ENCODE data around the gene CCDC88C. TPM values are rescaled to one million over a fixed set of nuclear protein-coding genes. Genes with fewer than 3 reads are reported as not detected.

Gene CCDC88C
- total and polyA plus RNA-seq, 9 donors, result 2.0 to 17.7 (median 3.9) TPM

GRCh38 chr14:91295851-91296796, 121.5 kb downstream of the CCDC88C start:
- WGBS, 3 donors, result 92 to 94% (median 94%) methylated on average over 23 of the region's 23 CpGs
- Histone ChIP-seq H3K4me3 (no peak overlapping the region), H3K27me3 (no peaks in the 10 kb centered on the region), H3K4me1 (ENCODE audit: insufficient read depth) (no peaks in the 10 kb centered on the region), H3K27ac (no peak overlapping the region), H3K9me3 (no peaks in the 10 kb centered on the region), H3K36me3 (no peaks in the 10 kb centered on the region)
- intact Hi-C loops (cut with DNase I), result no loop called here
- TF ChIP-seq POLR2A (IDR thresholded peaks at IDR 0.05) (no peak), EP300 (IDR thresholded peaks at IDR 0.05) (no peak)
- TF ChIP-seq, protein P1, sequence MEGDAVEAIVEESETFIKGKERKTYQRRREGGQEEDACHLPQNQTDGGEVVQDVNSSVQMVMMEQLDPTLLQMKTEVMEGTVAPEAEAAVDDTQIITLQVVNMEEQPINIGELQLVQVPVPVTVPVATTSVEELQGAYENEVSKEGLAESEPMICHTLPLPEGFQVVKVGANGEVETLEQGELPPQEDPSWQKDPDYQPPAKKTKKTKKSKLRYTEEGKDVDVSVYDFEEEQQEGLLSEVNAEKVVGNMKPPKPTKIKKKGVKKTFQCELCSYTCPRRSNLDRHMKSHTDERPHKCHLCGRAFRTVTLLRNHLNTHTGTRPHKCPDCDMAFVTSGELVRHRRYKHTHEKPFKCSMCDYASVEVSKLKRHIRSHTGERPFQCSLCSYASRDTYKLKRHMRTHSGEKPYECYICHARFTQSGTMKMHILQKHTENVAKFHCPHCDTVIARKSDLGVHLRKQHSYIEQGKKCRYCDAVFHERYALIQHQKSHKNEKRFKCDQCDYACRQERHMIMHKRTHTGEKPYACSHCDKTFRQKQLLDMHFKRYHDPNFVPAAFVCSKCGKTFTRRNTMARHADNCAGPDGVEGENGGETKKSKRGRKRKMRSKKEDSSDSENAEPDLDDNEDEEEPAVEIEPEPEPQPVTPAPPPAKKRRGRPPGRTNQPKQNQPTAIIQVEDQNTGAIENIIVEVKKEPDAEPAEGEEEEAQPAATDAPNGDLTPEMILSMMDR (IDR thresholded peaks at IDR 0.05), result no peak
- no peak for DNase-seq

- Histone ChIP-seq H3K27ac (no peak overlapping the region), H3K4me1 (ENCODE audit: insufficient read depth) (no peaks in the 10 kb centered on the region), H3K27me3 (no peaks in the 10 kb centered on the region), H3K4me3 (no peak overlapping the region), H3K9me3 (no peaks in the 10 kb centered on the region), H3K36me3 (no peaks in the 10 kb centered on the region)
- no peak for TF ChIP-seq EP300 (IDR thresholded peaks at IDR 0.05)
- no peak for TF ChIP-seq POLR2A (IDR thresholded peaks at IDR 0.05)
- TF ChIP-seq, protein P1 (IDR thresholded peaks at IDR 0.05), result no peak
- 93 to 94% (median 94%) methylated on average over 17 of the region's 17 CpGs for WGBS, 3 donors
- intact Hi-C loops (cut with DNase I), result no loop called here
- DNase-seq, result no peak
These were observed 122.3 kb downstream of the CCDC88C start for GRCh38 chr14:91295276-91295845.

DNA sequence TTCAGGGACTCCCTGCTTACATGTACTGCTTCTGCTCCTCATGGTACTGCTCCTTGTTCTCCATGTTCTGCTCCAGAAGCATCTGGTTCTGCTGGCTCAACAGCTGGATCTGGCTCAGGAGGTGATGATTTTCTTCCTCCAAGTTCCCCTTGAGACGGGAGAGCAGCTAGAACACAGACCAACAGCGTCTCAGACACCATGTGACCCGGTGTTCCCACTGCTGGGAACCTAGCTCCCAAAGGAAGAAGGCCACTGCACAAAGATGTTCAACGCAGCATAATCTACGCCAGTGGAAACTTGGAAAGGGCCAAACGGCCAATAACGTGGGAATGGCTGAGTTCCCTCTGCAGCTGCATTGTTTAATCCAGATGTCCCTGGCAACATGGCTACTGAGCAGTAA, 123.5 kb downstream of the CCDC88C start:
- DNase-seq, result no peak
- 67 to 70% (median 69%) methylated on average over 7 of the region's 7 CpGs for WGBS, 3 donors
- no peaks in the 10 kb centered on the region for H3K27me3 ChIP-seq
- intact Hi-C loops (cut with DNase I), result no loop called here
- no peaks in the 10 kb centered on the region for H3K9me3 ChIP-seq
- no peaks in the 10 kb centered on the region for H3K36me3 ChIP-seq
- H3K4me1 ChIP-seq (ENCODE audit: insufficient read depth), result no peaks in the 10 kb centered on the region
- TF ChIP-seq EP300 (IDR thresholded peaks at IDR 0.05) (no peak), POLR2A (IDR thresholded peaks at IDR 0.05) (no peak)
- TF ChIP-seq, protein P1 (IDR thresholded peaks at IDR 0.05), result no peak
- H3K4me3 ChIP-seq, result no peak overlapping the region
- H3K27ac ChIP-seq, result no peak overlapping the region

GRCh38 chr14:91293281-91293680, 124.3 kb downstream of the CCDC88C start:
- WGBS, 3 donors, result 32 to 47% (median 44%) methylated on average over 12 of the region's 12 CpGs
- DNase-seq, result no peak
- H3K4me3 ChIP-seq, result no peak overlapping the region
- intact Hi-C loops (cut with DNase I), result no loop called here
- H3K27me3 ChIP-seq, result no peaks in the 10 kb centered on the region
- H3K36me3 ChIP-seq, result no peaks in the 10 kb centered on the region
- no peaks in the 10 kb centered on the region for H3K9me3 ChIP-seq
- no peaks in the 10 kb centered on the region for H3K4me1 ChIP-seq (ENCODE audit: insufficient read depth)
- no peak overlapping the region for H3K27ac ChIP-seq
- no peak for TF ChIP-seq POLR2A (IDR thresholded peaks at IDR 0.05)
- TF ChIP-seq, protein P1 (IDR thresholded peaks at IDR 0.05), result no peak
- no peak for TF ChIP-seq EP300 (IDR thresholded peaks at IDR 0.05)
